RWPE2 (cell line): ENCODE results near the gene RTN4.

Experiments used
- ATAC-seq: fragments of 200-7000 bp; cut with Tn5 transposase; 3 replicates; pipeline ENCODE4 v1.9.1; 2021; ENCODE audit warnings: low read depth
- DNase-seq: peaks from one replicate; pipeline ENCODE4 v3.0.0-alpha.2; 2020; ENCODE audit warnings: low spot score
- H3K27ac ChIP-seq: fragments of 450-650 bp; 2 replicates; pipeline ENCODE4 v1.5.1; 2017; ENCODE audit warnings: mild to moderate bottlenecking; ENCODE audit not compliant: poor library complexity, severe bottlenecking
- H3K27me3 ChIP-seq: fragments of 250-450 bp; sonication (Bioruptor Pico); 2 replicates; pipeline ENCODE4 v1.5.1; 2021; ENCODE audit warnings: mild to moderate bottlenecking, moderate library complexity; ENCODE audit not compliant: insufficient read depth, poor library complexity, severe bottlenecking
- H3K36me3 ChIP-seq: fragments of 250-450 bp; sonication (Bioruptor Pico); 2 replicates; pipeline ENCODE4 v1.5.1; 2020; ENCODE audit warnings: low read depth, mild to moderate bottlenecking, moderate library complexity
- H3K4me1 ChIP-seq: fragments of 250-450 bp; sonication (Bioruptor Pico); 2 replicates; pipeline ENCODE4 v1.5.1; 2021; ENCODE audit warnings: mild to moderate bottlenecking, moderate library complexity; ENCODE audit not compliant: insufficient read depth, poor library complexity, severe bottlenecking
- H3K4me3 ChIP-seq: fragments of 250-450 bp; sonication (Bioruptor Pico); 2 replicates; pipeline ENCODE4 v1.5.1; 2021; ENCODE audit warnings: mild to moderate bottlenecking, moderate library complexity; ENCODE audit not compliant: severe bottlenecking
- H3K9me3 ChIP-seq: fragments of 250-450 bp; sonication (Bioruptor Pico); 2 replicates; pipeline ENCODE4 v1.5.1; 2021; ENCODE audit warnings: mild to moderate bottlenecking, moderate library complexity; ENCODE audit not compliant: severe bottlenecking
- CTCF ChIP-seq: fragments of 450-650 bp; IDR thresholded peaks from one replicate; pipeline ENCODE4 v1.5.1; 2017; ENCODE audit warnings: mild to moderate bottlenecking, moderate library complexity; ENCODE audit not compliant: poor library complexity, severe bottlenecking

Gene RTN4

GRCh38 chr2:55031505-55031904, 18.7 kb downstream of the RTN4 start:
- H3K27me3 ChIP-seq, result no peaks in the 10 kb centered on the region
- no peak for TF ChIP-seq CTCF
- peaks cover 45% of the 10 kb centered on the region for H3K36me3 ChIP-seq
- peaks cover 13% of the 10 kb centered on the region for H3K4me1 ChIP-seq
- no peak overlapping the region for H3K4me3 ChIP-seq
- no peak overlapping the region for H3K27ac ChIP-seq
- DNase-seq (no peak), ATAC-seq (no peak)
- H3K9me3 ChIP-seq, result no peaks in the 10 kb centered on the region

GRCh38 chr2:55030766-55031165, 19.5 kb downstream of the RTN4 start:
- Histone ChIP-seq H3K4me3 (no peak overlapping the region), H3K9me3 (no peaks in the 10 kb centered on the region), H3K36me3 (peaks cover 48% of the 10 kb centered on the region), H3K27ac (no peak overlapping the region), H3K4me1 (peaks cover 13% of the 10 kb centered on the region), H3K27me3 (no peaks in the 10 kb centered on the region)
- DNase-seq (no peak), ATAC-seq (no peak)
- no peak for TF ChIP-seq CTCF

- Histone ChIP-seq H3K36me3 (peaks cover 53% of the 10 kb centered on the region), H3K27ac (no peak overlapping the region), H3K9me3 (no peaks in the 10 kb centered on the region), H3K4me3 (no peak overlapping the region), H3K4me1 (peaks cover 9% of the 10 kb centered on the region), H3K27me3 (no peaks in the 10 kb centered on the region)
- no peak for DNase-seq
- ATAC-seq, result no peak
- TF ChIP-seq CTCF, result no peak
These were observed 21.2 kb downstream of the RTN4 start for GRCh38 chr2:55029098-55029497.

GRCh38 chr2:55027226-55027625, 23.0 kb downstream of the RTN4 start:
- no peak for DNase-seq
- H3K4me3 ChIP-seq, result no peak overlapping the region
- ATAC-seq, result no peak
- no peak overlapping the region for H3K27ac ChIP-seq
- H3K9me3 ChIP-seq, result no peaks in the 10 kb centered on the region
- peaks cover 6% of the 10 kb centered on the region for H3K4me1 ChIP-seq
- H3K36me3 ChIP-seq, result peaks cover 56% of the 10 kb centered on the region
- no peak for TF ChIP-seq CTCF
- no peaks in the 10 kb centered on the region for H3K27me3 ChIP-seq

GRCh38 chr2:55026202-55026601, 24.0 kb downstream of the RTN4 start:
- peaks cover 9% of the 10 kb centered on the region for H3K4me1 ChIP-seq
- H3K4me3 ChIP-seq, result no peak overlapping the region
- H3K27me3 ChIP-seq, result no peaks in the 10 kb centered on the region
- no peak for TF ChIP-seq CTCF
- peaks cover 53% of the 10 kb centered on the region for H3K36me3 ChIP-seq
- ATAC-seq (peak; percentile 11; the same call in 1 of the 3 replicates), DNase-seq (no peak)
- no peak overlapping the region for H3K27ac ChIP-seq
- no peaks in the 10 kb centered on the region for H3K9me3 ChIP-seq
